Hepatocyte (in vitro differentiated cells): ENCODE data around the gene RMI2.

Source experiments
- EZH2 ChIP-seq: fragments of 200-600 bp; sonication (generic); IDR thresholded peaks from 2 replicates; pipeline ENCODE4 v1.6.1; 2016; ENCODE audit warnings: antibody characterized with exemption, mild to moderate bottlenecking, borderline replicate concordance
- EZH2phosphoT487 ChIP-seq: fragments of 200-600 bp; sonication (generic); IDR thresholded peaks from one replicate; pipeline ENCODE4 v1.6.1; 2018; ENCODE audit warnings: antibody characterized with exemption, mild to moderate bottlenecking, low read depth, moderate library complexity; ENCODE audit not compliant: unreplicated experiment, severe bottlenecking
- TF ChIP-seq, protein P1 (sequence below): fragments of 200-600 bp; sonication (generic); IDR thresholded peaks from 2 replicates; pipeline ENCODE4 v1.5.1; 2016; ENCODE audit warnings: antibody characterized with exemption, mild to moderate bottlenecking; ENCODE audit not compliant: poor library complexity

DNA sequence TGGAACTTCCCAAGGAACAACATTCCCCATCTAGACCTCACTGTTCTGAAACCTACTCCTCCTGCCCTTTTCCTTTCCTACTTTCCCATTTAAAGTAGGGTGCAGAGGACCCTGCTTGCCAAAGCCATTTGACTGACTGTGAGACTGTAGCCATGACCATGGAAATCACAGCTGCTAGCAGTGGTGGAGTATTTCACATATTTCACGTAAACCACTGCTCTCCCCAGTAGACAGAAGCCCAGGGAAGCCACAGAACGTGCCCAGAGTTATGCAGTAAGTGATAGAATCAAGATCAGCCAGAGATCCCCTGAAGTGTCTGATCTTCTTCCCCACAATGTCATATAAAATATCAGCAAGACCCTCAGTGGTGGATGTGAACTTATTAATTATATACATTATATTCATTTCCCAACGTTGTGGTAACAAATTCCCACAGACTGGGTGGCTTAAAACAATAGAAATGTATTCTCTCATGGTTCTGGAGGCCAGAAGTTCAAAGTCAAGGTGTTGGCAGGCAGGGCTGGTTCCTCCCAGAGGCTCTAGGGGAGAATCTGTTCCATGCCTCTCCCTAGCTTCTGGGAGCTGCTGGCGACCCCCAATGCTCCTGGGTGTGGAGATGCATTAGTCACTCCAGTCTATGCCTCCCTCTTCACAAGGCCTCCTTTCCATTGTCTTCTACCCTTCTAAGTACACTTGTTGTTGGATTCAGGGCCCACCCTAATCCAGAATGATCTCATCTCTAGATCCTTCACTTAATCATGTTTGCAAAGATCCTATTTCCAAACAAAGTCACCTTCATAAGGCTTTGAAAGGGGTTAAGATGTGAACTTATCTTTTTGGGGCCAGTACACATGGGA lies 43.4 kb upstream of the RMI2 start:
- TF ChIP-seq EZH2phosphoT487, result no peak
- TF ChIP-seq, protein P1, sequence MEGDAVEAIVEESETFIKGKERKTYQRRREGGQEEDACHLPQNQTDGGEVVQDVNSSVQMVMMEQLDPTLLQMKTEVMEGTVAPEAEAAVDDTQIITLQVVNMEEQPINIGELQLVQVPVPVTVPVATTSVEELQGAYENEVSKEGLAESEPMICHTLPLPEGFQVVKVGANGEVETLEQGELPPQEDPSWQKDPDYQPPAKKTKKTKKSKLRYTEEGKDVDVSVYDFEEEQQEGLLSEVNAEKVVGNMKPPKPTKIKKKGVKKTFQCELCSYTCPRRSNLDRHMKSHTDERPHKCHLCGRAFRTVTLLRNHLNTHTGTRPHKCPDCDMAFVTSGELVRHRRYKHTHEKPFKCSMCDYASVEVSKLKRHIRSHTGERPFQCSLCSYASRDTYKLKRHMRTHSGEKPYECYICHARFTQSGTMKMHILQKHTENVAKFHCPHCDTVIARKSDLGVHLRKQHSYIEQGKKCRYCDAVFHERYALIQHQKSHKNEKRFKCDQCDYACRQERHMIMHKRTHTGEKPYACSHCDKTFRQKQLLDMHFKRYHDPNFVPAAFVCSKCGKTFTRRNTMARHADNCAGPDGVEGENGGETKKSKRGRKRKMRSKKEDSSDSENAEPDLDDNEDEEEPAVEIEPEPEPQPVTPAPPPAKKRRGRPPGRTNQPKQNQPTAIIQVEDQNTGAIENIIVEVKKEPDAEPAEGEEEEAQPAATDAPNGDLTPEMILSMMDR, result no peak
- TF ChIP-seq EZH2, result no peak
